Measurements from ENCODE around the gene GPNMB.
"Not testable (repeated sequence)": the region's sequence is repeated elsewhere in the genome, so short reads cannot be mapped to it uniquely, and the experiment has no call there.

Gene GPNMB

DNA sequence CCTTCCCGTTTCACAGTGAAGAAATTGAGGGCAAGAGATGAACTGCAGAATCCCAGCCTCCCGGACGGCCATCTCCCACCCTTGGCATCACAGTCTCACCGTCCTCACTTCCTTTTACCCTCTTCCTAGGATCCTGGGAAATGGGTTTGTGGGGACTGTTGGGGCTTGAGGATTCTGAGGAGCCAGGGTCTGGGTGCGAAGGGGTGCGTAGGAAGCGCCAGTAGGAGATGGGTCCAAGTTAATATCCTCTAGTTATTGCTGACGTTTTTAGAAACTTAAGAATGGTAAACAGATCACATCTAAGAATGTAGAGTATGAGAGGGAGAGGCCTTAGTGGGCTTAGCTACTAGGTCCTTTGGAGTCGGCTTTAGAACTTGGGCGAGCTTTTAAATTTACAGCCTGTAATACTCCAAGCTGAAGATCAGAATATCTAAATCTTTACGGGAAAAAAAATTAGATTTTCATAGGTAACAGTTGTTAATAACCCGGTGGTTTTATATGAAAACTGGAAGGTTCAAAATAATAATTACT is 53.3 kb downstream of the GPNMB start:
- DNase-seq (ENCODE audit: low spot score): no peak

GRCh38 chr7:23306936-23307521 is 60.5 kb downstream of the GPNMB start:
- peak; percentile 36 for DNase-seq (ENCODE audit: low spot score)

GRCh38 chr7:23308754-23309153 is 62.2 kb downstream of the GPNMB start:
- DNase-seq (ENCODE audit: low spot score): no peak

- not testable (repeated sequence) for DNase-seq (ENCODE audit: low spot score)
These were observed 65.6 kb downstream of the GPNMB start for GRCh38 chr7:23312141-23312540.

- no peak for DNase-seq (ENCODE audit: low spot score)
These were observed 68.8 kb downstream of the GPNMB start for GRCh38 chr7:23315366-23315765.
